LNCaP clone FGC (cell line): Measurements from ENCODE around the gene LRP8.

Experiments
- DNase-seq: peaks from one replicate; pipeline ENCODE4 v3.0.0-alpha.2; 2011; ENCODE audit warnings: low read depth
- H3K4me3 ChIP-seq: 2 replicates; pipeline ENCODE4 v1.5.1; 2011; ENCODE audit warnings: mild to moderate bottlenecking, low read depth, low read length, control low read depth
- CTCF ChIP-seq: IDR thresholded peaks from 2 replicates; pipeline ENCODE4 v1.5.1; 2012; ENCODE audit warnings: mild to moderate bottlenecking; ENCODE audit not compliant: control insufficient read depth, insufficient read depth; ENCODE audit errors: extremely low read depth

The LRP8 gene

GRCh38 chr1:53241828-53242227 lies 86.0 kb downstream of the LRP8 start:
- DNase-seq = no peak
- TF ChIP-seq CTCF = no peak

GRCh38 chr1:53238197-53239155 lies 89.4 kb downstream of the LRP8 start, which contains the start of gene MAGOH:
Gene MAGOH, minus strand, starts transcription at chr1:53238518. Its CDS starts 70 bp downstream, at chr1:53238448.
- DNase-seq = peak; percentile 89
- TF ChIP-seq CTCF = no peak
- peak within 1 kb of the TSS; percentile 95 for H3K4me3 ChIP-seq

More at GRCh38 chr1:53241828-53242227, 86.0 kb downstream of the LRP8 start:
- H3K4me3 ChIP-seq = no peak overlapping the region

GRCh38 chr1:53237638-53238037 lies 90.2 kb downstream of the LRP8 start:
- no peak for DNase-seq
- peak overlapping the region; percentile 95 for H3K4me3 ChIP-seq
- no peak for TF ChIP-seq CTCF

GRCh38 chr1:53220962-53221286 lies 106.9 kb downstream of the LRP8 start:
- DNase-seq = no peak
- peak overlapping the region; percentile 79 for H3K4me3 ChIP-seq
- TF ChIP-seq CTCF = no peak

GRCh38 chr1:53220171-53220961 lies 107.5 kb downstream of the LRP8 start, which contains the start of gene CZIB:
Gene CZIB, minus strand, starts transcription at chr1:53220634. Its CDS starts 59 bp downstream, at chr1:53220575.
- DNase-seq = peak; percentile 87
- TF ChIP-seq CTCF = no peak
- H3K4me3 ChIP-seq = peak within 1 kb of the TSS; percentile 79

GRCh38 chr1:53219711-53220110 lies 108.2 kb downstream of the LRP8 start:
- TF ChIP-seq CTCF = no peak
- H3K4me3 ChIP-seq = peak overlapping the region; percentile 79
- DNase-seq = no peak
